ENCODE data around the gene IVD. TPM values are rescaled to one million over a fixed set of nuclear protein-coding genes. Genes with fewer than 3 reads are reported as not detected.

Gene IVD
- total RNA-seq, 1 experiment from 2014 or later, result 93.1 TPM

DNA sequence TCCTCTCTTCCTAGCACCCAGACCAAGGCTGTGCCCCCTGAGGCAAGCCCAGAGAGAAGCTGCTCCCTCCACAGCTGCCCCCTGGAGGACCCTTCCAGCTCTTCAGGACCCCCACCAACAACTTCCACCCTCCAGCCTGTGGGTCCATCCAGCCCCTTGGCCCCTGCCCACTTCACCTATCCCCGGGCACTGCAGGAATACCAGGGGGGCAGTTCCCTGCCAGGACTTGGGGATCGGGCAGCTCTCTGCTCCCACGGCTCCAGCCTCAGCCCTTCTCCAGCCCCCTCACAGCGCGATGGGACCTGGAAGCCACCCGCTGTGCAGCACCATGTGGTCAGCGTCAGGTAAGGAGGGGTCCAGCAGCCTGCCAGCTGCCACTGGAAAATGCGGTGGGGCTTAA is 42.0 kb upstream of the IVD start:
- no peaks in the 10 kb centered on the region for H3K79me2 ChIP-seq (ENCODE audit: insufficient read depth, low read length)
- TF ChIP-seq, protein P1, sequence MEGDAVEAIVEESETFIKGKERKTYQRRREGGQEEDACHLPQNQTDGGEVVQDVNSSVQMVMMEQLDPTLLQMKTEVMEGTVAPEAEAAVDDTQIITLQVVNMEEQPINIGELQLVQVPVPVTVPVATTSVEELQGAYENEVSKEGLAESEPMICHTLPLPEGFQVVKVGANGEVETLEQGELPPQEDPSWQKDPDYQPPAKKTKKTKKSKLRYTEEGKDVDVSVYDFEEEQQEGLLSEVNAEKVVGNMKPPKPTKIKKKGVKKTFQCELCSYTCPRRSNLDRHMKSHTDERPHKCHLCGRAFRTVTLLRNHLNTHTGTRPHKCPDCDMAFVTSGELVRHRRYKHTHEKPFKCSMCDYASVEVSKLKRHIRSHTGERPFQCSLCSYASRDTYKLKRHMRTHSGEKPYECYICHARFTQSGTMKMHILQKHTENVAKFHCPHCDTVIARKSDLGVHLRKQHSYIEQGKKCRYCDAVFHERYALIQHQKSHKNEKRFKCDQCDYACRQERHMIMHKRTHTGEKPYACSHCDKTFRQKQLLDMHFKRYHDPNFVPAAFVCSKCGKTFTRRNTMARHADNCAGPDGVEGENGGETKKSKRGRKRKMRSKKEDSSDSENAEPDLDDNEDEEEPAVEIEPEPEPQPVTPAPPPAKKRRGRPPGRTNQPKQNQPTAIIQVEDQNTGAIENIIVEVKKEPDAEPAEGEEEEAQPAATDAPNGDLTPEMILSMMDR (conservative IDR thresholded peaks at IDR 0.05), result no peak
- no peak overlapping the region for H2AK5ac ChIP-seq (ENCODE audit: insufficient read length, low read length)
- no peak overlapping the region for H2BK120ac ChIP-seq (ENCODE audit: low read depth, low read length, poor library complexity, severe bottlenecking)
- H3K9ac ChIP-seq (ENCODE audit: extremely low read depth, insufficient read length, low read length), result no peak overlapping the region
- H2AFZ ChIP-seq (ENCODE audit: low read length), result no peak overlapping the region
- DNase-seq, result no peak
- Mint-ChIP-seq H3K4me1 (peaks cover 9 to 20% of the 10 kb centered on the region in 2 experiments), H3K4me3 (no peak overlapping the region), H3K27ac (no peak overlapping the region), H3K9me3 (no peaks in the 10 kb centered on the region), H3K27me3 (ENCODE audit: low read depth) (peaks cover 64% of the 10 kb centered on the region), H3K36me3 (ENCODE audit: insufficient read depth in 1 of 3, low read depth in 3 of 3) (no peaks in the 10 kb centered on the region; a peak in 1 of 7 replicates)
- H4K8ac ChIP-seq (replicated peaks; ENCODE audit: insufficient read length, low read depth, low read length), result no peak overlapping the region
- H3K4me2 ChIP-seq (ENCODE audit: insufficient read depth, insufficient read length, low read length), result no peak overlapping the region
- H3K23ac ChIP-seq (ENCODE audit: insufficient read length, low read depth, low read length), result no peak overlapping the region
- no peak overlapping the region; the same call in 1 of the 2 replicates for H3K14ac ChIP-seq (ENCODE audit: insufficient read depth, low read length)
- no peak overlapping the region for H2BK20ac ChIP-seq (ENCODE audit: low read depth, low read length, poor library complexity, severe bottlenecking)
- no peaks in the 10 kb centered on the region for H3K23me2 ChIP-seq (ENCODE audit: insufficient read length, low read depth, low read length, poor library complexity, severe bottlenecking)
- H4K5ac ChIP-seq (ENCODE audit: insufficient read length, low read depth, low read length), result no peak overlapping the region
- H2BK15ac ChIP-seq (ENCODE audit: low read depth, low read length), result no peak overlapping the region
- no peaks in the 10 kb centered on the region for H3K79me1 ChIP-seq (ENCODE audit: insufficient read depth, low read depth, low read length, poor library complexity, severe bottlenecking)
- H3K18ac ChIP-seq (ENCODE audit: insufficient read length, low read depth, low read length), result no peak overlapping the region
- H3K27ac ChIP-seq (ENCODE audit: insufficient read length, low read depth, low read length), result no peak overlapping the region
- no peaks in the 10 kb centered on the region; the same call in 1 of the 2 replicates for H3K4me1 ChIP-seq (ENCODE audit: insufficient read depth, low read length)
- H3K27me3 ChIP-seq (ENCODE audit: insufficient read depth, low read length), result peaks cover 3% of the 10 kb centered on the region
- H4K20me1 ChIP-seq (ENCODE audit: control insufficient read depth, insufficient read depth, insufficient read length), result no peaks in the 10 kb centered on the region
- no peak overlapping the region for H3K4ac ChIP-seq (ENCODE audit: low read depth, low read length)
- no peak overlapping the region for H2BK5ac ChIP-seq (ENCODE audit: insufficient read length, low read length)
- H3K9me3 ChIP-seq (ENCODE audit: control insufficient read depth, low read depth, low read length), result no peaks in the 10 kb centered on the region
- H2BK12ac ChIP-seq (ENCODE audit: insufficient read length, low read depth, low read length), result no peak overlapping the region
- H3K56ac ChIP-seq (ENCODE audit: insufficient read length, low read depth, low read length), result no peak overlapping the region
- no CpG with 5 or more reads among the region's 8 CpGs for WGBS (ENCODE audit: extremely low coverage, insufficient read length, low lambda C conversion rate)
- no peak overlapping the region for H3T11ph ChIP-seq (ENCODE audit: low read length)
- no peak overlapping the region for H4K91ac ChIP-seq (ENCODE audit: insufficient read length, low read depth, low read length)
